ENCODE data around the gene COPS7B. TPM values are rescaled to one million over a fixed set of nuclear protein-coding genes. Genes with fewer than 3 reads are reported as not detected.

COPS7B gene
- 10 to 100 TPM; 14.8 to 18.3 TPM for total RNA-seq

DNA sequence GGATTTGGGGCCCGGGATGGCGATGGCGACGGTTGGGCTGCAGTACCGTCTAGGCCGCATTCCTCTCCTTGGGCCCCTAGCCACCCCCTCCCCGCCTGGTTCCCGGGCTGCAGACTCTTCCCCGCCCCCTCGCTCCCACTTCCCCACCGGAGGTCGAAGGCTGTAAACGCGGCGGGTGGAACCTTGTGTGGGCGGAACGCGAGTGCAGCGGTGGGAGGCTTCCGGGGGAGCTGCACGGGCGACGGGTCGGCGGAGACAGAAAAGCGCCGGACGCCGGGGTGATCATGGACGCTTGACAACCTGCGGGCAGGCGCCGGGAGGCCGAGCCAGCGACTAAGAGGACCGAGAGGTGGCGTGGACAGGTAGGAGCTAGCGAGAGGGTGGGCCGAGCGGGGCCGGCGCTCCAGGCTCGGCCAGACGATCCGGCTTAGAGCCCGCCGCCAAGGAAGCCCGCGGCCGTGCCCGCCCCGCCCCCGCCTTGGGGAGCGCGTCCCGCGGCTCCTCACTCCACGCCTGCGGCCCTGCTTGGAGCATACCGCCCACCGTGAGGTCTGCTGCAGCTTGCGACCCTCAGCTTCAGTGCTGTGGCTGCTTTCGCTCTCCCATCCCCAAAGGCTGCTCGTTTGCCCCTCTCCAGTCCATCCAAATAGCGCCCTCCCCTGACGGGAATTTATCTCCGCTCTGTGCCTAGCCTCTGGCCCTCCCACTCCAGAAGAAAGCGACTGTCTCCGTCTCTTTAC lies at the start of gene COPS7B:
TSS of gene COPS7B (plus strand) at position 269 of the 740 bp plus-strand sequence. CDS start 2,126 bp downstream, outside the sequence.

GRCh38 chr2:231780909-231781797 lies 5.1 kb upstream of the COPS7B start, which contains the start of gene PDE6D:
Gene PDE6D, minus strand, starts transcription at chr2:231781282. Its CDS starts 168 bp downstream, at chr2:231781114.

Small RNA genes lying within 50 kb of the gene (small RNA-seq; reads per million reads assigned to genes)
- 0 reads per million in 2 donors for gene AC073476.4

Other genes starting within 250 kb of the COPS7B start
- gene TEX44, start 193.6 kb upstream of the COPS7B start, total RNA-seq: not detected
- 100 to 1,000 TPM; 449 to 738 TPM for gene PTMA, start 77.9 kb upstream of the COPS7B start, total RNA-seq
- 10 to 100 TPM; 24.8 to 37.6 TPM for gene PDE6D, start 5.2 kb upstream of the COPS7B start, total RNA-seq
- 10 to 100 TPM in 1 of 2 donors, not detected in 1; 10.7 TPM for gene NPPC, start 140.0 kb downstream of the COPS7B start, total RNA-seq
- 10 to 100 TPM; 56.3 to 56.4 TPM for gene DIS3L2, start 175.3 kb downstream of the COPS7B start, total RNA-seq